Measurements from ENCODE around the gene CCDC30.
"Not testable (repeated sequence)": the region's sequence is repeated elsewhere in the genome, so short reads cannot be mapped to it uniquely, and the experiment has no call there.

Gene CCDC30

DNA sequence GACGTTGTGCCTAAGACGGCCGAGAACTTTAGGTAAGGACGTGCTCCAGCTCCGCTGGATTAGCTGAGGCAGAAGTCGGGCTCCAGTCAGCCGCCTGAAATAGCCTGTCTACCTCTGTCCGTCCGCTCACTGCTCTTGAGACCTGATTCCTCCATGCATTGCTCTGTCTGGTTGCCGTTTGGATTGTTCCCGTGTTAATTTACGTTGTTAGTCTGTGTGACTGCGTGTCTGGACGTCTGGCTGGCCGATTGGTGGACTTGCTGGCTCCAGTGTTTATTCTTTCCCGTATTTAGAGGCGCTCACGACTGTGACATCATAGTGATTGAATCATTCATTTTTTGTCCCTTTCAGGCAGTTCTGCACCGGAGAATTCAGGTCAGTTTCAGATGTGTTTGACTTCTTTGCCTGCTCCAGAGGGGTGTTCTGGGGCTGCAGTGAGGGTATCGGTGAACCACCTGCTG, 195.8 kb downstream of the CCDC30 start:
- no peak for DNase-seq

GRCh38 chr1:42660907-42661500, 197.9 kb downstream of the CCDC30 start:
- no peak for DNase-seq

- no peak for DNase-seq
Observed at GRCh38 chr1:42669936-42670335, 206.8 kb downstream of the CCDC30 start.

GRCh38 chr1:42670425-42670824, 207.3 kb downstream of the CCDC30 start:
- no peak for DNase-seq

- no peak for DNase-seq
Observed at GRCh38 chr1:42674214-42674613, 211.1 kb downstream of the CCDC30 start.

GRCh38 chr1:42674682-42675081, 211.6 kb downstream of the CCDC30 start:
- DNase-seq: no peak

GRCh38 chr1:42675467-42675866, 212.4 kb downstream of the CCDC30 start:
- DNase-seq: no peak

- DNase-seq: no peak
Observed at GRCh38 chr1:42676534-42677087, 213.5 kb downstream of the CCDC30 start.

DNA sequence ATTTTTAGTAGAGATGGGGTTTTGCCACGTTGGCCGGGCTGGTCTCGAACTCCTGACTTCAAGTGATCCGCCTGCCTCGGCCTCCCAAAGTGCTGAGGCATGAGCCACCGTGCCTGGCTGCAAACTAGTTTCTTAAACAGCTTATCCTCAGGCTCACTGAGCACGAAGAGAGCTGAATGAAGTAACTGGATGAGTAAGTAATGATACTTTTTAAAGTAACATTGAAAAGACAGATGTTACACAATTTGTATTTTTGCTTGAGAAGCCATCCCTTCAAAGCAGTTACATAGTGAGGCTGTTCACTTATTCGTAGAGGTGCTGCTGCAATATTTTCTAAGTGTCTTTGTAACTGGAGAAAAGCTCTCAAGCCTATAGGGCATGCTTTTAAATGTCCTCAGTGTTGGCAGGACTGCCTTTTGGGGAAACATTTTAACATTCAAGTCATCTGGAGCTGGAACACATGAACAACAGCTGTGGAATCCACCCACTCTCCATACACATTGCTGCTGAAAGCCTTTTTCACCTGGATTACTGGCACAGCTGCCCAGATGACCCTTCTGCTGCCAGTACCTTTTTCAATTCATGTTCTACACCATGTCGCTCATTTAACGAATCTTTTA, 216.4 kb downstream of the CCDC30 start:
- no peak for DNase-seq

GRCh38 chr1:42680055-42680454, 217.0 kb downstream of the CCDC30 start:
- no peak for DNase-seq

DNA sequence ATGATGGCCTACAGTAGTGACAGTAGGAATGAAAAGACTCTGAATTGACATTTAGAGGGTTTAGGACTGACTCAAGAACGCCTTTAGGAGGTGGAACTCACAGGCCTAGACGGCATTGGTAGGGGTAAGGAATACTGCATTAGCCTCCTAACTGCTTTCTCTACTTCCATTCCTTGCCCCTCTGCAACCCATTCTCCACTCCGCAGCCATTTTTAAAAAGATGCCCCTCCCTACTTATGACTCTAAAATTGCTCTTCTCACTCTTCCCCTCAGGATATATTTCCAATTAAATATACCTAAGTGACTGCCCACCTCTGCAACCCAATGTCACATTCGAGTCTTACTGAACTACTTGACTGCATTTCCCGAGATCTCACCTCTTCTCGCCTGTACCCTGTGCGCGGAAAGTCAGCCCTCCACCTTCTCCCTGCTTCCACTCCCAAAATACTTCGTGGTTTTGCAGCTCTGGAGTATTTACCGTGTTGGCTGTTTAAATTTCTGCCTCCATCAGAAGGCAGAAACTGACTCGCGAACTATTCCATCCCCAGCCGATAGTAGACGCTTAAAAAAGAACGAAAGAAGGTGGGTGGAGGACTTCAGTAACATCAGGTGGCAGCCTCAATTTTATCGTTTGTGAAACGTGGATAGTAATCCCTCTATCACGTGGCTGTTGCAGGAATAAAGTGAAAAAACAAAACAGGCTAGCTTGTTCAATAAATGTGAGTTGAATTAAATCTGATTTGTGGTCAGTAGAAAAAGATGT, 218.0 kb downstream of the CCDC30 start:
- DNase-seq: peak in 1 of 2 donors; percentile 42

- peak; percentile 97 to 99 for DNase-seq
Observed at GRCh38 chr1:42681741-42682483, 218.8 kb downstream of the CCDC30 start, which contains the start of gene YBX1. TSS of gene YBX1 (plus strand) at chr1:42682418. CDS start at chr1:42682566, 148 bp downstream.

GRCh38 chr1:42682484-42682738, 219.3 kb downstream of the CCDC30 start:
- not testable (repeated sequence) for DNase-seq

DNA sequence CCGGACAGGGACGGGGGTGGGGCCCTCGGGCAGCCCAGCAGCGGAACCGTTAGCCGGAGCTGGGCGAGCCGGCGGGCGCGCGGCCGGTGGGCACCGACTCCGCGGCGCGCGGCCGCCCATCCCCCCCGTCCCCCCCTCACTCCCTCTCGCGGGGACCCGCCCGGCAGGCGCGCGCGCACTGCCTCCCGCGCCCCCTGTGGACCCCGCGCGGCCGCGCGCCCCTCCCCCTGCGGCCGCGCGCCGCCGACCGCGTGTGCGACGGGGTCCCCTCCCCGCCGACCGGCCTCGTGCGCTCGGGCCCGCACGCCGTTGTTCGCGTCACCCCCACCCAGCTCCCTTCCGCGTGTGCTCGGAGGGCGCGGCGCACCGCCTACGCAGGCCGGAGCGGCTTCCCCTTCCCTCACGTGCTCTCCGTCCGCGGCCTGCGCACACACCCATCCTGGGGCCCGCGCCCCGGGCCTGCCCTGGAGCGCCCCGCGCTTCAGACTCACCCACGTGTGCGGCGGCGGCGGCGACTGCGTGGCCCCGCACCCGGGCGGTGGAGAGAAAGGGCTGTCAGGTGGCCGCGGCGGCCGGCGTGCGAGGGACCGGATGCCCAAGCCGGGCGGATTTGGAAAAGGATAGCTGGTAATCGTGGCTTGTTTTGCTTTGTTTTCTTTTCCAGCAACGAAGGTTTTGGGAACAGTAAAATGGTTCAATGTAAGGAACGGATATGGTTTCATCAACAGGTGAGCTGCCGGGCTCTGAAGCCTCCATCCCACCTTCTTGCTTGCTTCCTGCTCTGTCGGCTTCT, 219.8 kb downstream of the CCDC30 start:
- DNase-seq: peak; percentile 69 to 74

DNA sequence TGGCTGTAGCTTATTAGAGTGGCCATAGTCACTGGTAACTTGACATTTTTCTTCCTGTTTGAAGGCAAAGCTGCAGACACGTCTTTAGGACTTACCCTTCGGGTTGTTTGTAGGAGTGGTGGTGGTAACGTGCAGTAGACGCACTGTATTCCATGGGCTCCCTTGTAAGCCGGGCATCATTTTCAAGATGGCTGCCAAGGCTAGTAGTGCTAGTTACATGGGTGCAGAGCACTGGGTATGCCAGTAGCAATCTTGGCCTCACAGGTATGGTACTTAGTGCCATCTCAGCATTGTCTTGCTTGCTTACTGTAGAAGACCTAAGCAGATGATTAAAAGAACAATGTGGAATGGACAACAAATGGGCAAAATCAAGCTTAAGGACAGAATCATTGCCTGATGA, 221.1 kb downstream of the CCDC30 start:
- no peak for DNase-seq

DNA sequence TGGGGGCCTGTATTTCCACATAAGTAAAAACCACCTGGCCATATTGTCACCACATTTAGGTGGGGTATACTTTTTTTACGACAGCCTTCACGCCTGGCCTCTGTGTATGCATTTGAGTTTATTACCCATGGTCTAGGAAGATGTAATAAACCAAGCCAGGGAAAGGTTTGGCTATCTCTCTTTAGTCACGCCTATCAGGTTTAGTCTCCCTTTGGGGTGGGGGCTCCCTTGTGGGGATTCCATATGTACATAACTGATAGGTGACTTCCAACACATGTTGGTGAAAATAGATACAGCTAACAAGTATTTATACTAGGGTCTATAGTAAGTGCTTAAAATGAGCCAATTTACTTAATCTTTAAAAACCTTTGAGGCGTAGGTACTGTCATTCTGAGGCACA, 223.3 kb downstream of the CCDC30 start:
- DNase-seq: no peak

DNA sequence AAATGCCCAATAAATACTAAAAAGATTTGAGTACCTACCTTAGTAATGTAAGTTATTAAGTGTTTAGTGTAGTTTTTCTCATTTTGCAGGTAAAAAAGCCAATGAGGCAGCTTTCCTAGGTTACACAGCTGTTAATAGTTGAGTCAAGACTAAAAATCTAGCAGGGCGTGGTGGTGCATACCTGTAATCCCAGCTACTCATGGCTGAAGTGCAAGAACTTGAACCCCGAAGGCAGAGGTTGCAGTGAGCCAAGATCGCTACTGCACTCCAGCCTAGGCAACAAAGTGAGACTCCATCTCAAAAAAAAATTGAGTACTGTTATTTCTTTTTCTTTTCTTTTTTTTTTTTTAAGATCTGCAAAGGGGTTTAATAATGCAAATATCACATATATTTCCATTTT, 226.8 kb downstream of the CCDC30 start:
- no peak for DNase-seq

GRCh38 chr1:42690477-42691156, 227.5 kb downstream of the CCDC30 start:
- no peak for DNase-seq

DNA sequence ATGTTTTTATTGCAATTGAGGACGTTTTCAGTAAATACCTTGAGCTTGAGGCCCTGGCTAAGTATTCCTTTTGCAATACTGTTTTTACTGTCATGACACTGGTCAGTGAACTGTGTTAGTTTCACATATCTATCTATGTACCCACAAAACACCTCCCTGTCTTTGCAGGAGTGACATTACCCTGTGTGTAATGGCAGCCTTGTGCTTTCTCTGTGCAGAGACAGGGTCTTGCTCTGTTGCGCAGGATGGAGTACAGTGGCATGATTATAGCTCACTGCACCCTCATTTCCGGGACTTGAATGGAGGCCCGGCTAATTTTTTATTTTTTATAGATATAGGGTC, 228.0 kb downstream of the CCDC30 start:
- no peak for DNase-seq

DNA sequence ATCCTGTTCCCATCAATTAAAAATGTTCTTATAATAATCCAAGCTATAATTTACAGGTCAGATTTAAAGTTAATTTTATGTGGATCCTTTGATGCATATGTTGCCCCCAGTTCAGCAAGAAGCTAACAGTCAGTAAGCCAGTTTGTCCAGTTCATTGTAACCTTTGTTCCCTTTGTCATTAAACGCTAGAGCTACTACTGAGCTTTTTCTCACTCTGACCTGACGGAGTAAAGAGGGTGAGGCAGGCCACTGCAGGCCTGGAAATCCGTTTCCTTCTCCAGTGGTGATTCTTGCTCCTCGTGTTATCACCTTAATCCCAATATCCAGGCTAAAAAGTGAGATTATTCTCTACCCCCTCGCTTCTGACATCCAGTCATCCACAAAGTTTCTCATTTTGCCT, 229.4 kb downstream of the CCDC30 start:
- no peak for DNase-seq

DNA sequence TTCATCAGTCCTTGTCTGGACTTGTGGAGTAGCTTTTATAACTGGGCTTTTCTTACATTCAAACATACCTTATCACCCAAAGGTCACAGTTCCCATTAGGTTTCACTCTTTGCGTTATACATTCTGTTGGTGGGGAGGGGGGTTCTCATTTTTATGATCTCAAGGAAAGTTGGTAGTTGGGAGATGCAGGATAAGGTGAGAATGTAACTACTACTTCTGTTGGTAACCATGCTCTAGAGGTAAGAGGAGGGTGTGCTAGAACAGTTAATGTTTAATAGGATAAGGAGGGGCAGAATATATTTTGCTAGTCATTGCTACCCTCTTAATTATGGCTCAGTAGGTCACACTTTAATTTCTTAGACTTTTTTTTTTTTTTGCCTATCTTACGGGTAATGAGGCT, 229.8 kb downstream of the CCDC30 start:
- no peak for DNase-seq
